Renal pelvis (tissue), 4 donors: ENCODE data around the gene RAB30. TPM values are rescaled to one million over a fixed set of nuclear protein-coding genes. Genes with fewer than 3 reads are reported as not detected.
"Not testable (repeated sequence)": the region's sequence is repeated elsewhere in the genome, so short reads cannot be mapped to it uniquely, and the experiment has no call there.

Experiments used
- DNase-seq: peaks from one replicate; pipeline ENCODE4 v3.0.0-alpha.2; 2013
- polyA plus RNA-seq, 3 donors: library from polyadenylated mRNA; unstranded; fragments of 120-200 nt; gene quantifications; one replicate each; pipeline ENCODE4 v1.2.1, GENCODE V29; 2013; ENCODE audit not compliant: insufficient read length in 3 of 3

Gene RAB30
- polyA plus RNA-seq, 3 donors = 7.5 to 8.7 (median 7.5) TPM

DNA sequence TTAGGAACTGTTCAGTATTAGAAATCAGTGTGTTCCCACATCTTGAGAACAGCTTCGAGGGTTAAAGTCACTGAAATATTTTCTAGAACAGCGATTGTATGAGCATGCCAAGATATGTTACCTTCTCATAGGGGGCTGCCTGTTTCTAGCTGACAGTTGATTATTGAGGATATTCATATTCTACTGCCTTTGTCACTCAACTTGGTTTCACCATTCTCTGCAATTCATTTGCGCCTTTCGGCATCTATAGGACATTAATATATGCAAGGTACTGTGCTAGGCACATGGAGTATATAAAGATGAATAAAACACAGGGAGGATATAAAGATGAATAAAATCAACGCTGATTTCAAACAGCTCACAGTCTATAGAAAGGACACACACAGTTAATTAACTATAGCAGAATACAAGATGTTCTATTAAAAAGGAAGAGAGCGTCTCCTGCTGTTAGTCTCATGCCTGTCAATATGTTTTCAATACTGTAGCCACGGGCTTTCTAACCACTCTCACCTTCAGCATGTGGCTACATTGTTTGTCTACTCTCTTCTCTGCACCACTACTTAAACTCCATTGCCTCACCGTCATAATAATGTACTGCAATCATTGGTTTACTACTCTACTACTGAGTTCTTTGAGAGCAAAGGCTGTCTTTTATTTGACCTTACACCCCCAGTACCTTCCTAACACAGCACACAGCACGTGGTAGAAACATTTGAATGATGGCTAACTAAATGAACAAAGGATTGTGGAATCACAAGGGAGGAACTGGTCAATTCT lies 81.9 kb downstream of the RAB30 start:
- no peak for DNase-seq

DNA sequence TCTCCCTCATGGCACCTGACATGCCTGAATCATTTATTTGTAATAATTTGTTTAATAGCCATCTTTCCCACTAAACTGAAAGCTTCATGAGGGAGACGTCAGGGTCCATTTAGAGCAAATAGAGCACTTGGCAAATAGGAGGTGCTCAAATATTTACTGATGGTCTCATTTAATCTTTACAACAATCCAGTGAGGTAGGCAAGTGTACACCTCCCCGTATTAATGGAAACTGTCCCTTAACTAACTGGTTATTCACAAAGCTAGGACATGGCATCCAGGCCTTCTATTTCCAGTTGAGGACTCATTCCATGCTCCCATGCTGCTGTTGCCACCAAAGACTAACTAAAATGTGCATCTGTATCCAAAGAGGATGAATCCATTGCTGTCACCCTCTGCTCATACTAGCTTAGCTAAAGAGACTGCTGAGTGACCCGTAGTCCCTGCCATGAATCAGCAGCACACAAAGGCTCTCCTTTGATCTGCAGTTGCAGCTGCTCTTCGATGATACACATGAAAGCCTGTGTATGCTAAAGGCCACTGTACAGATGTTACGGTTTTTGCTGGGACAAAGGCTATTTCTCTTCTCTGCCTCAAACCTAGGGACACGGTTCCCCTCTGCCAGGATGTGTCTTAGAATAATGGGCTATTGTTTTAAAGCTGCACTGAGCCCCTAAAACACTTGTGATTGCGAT lies 82.6 kb downstream of the RAB30 start:
- DNase-seq = no peak

DNA sequence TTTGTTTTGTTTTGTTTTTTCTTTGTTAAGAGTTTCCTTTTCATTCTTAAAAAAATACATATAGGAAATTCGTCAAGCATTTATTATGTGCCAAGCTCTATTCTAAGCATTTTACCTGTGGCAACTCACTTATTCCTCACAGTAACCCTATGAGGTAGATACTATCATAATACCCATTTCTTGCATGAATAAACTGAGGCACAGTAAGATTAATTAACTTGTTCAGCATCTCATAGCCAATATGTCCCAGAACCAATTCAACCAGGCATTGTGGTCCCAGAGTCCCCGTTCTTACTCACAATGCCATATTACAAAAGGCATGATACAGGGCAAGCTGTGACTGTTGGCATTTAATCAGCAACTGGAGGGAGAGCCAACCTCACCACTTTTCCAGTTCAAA lies 83.7 kb downstream of the RAB30 start:
- DNase-seq = no peak

- DNase-seq = peak; percentile 27
Observed at GRCh38 chr11:82986446-82986845, 85.3 kb downstream of the RAB30 start.

DNA sequence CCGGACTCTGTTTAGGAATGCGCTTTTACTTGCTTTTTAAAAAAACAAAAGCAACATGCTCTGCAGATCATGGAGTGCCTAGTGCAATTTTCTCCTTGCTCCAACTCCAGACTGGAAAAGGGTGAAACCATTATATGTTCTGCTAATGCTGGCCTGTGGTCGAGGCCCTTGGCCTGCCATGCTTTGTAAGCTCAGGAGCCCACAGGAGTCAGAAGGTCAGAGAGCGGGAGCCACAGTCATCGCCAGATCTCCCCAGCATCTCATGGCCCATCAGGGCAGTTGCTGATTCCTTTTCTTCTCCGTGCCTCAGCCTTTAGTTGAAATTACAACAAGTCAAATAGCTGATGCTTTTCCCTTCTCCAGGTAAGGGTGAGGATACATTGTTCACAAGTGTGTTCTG lies 89.8 kb downstream of the RAB30 start:
- no peak for DNase-seq

- no peak for DNase-seq
Observed at GRCh38 chr11:82980947-82981346, 90.8 kb downstream of the RAB30 start.

GRCh38 chr11:82980292-82980691 lies 91.4 kb downstream of the RAB30 start:
- DNase-seq = no peak

- DNase-seq = no peak
Observed at GRCh38 chr11:82979824-82980223, 91.9 kb downstream of the RAB30 start.

DNA sequence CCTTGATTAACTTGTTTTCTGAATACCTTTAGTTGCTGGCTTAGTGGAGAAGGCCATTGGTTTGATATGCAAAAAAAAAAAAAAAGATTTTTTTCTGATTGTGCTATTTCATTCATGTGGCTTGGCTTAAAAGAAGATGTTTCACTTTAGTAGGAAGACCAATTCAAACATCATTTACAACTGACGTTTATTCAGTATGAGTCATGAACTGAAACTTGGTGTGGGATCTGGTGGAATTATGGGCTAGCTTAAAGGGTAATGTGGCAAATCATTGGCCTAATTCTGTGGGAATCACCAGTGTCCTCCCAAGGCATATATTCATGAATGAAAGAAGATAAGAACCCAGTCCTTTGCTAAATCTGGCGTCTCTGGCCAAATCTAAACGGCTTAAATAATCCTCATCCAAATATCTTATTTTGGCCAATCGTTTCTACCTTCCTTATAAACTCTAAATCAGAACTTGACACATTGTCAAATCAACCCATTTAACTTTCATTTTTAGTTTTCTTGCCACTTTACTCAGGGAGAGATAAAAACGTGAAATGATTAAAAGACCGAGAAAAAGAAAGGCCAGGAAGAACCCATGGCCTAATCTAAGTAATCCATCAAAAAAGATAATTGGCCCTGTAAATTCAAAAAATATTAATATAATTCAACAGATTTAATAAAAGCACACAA lies 93.1 kb downstream of the RAB30 start:
- no peak for DNase-seq

GRCh38 chr11:82976786-82977185 lies 94.9 kb downstream of the RAB30 start:
- no peak for DNase-seq

- DNase-seq = no peak
Observed at GRCh38 chr11:82975882-82976281, 95.8 kb downstream of the RAB30 start.

DNA sequence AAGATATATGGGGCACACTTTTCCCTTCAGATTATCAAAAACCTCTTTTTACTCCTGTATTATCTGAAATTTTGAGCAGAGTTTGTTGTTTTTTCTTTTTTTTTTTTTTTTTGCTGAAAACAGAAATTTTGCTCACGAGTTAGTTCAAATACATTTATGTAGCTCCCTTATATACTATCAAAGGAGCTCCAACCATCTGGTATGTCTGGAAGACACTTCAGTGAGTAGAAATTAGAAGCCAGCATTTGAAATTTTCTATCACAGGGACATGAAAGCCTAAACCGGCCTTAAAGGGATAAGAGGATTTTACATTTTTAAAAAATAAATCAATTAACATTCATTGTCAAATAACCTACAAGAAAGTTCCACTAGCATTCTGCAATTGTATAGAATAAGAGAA lies 96.8 kb downstream of the RAB30 start:
- DNase-seq = no peak

DNA sequence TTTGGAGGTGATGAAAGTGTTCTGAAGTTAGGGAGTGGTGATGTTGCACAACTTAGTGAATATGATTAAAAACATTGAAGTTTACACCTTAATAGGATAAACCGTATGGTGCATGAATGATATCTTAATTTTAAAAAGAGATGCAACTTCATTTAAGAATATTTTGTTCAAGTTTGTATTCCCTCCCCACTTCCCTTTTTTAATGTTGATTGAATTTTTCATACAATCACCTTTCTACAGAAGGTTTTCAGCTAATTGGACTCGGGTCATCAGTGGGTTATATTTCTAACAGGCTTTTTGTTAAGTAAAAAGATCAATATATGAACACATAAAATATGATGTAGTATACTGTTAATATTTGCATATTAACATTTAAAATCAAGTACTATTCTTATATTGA lies 97.6 kb downstream of the RAB30 start:
- DNase-seq = no peak

DNA sequence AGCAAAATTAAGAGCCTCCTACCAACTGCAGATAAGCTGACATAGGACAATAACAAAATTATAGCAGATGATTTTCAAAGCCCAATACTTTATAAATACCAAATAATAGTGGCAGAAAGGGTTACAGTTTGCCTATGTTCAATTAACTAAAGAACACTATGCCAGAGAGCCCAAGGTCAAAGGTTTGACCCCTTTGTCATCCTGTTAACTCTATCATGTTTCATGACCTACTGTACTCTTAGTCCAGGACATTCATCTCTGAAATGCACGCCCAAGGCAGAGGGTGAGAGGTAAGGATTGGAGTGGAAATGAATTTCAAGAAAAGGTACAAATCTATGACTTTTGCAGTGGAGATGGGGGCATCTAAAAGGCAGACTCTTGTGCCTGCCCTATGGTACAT lies 99.6 kb downstream of the RAB30 start:
- no peak for DNase-seq

DNA sequence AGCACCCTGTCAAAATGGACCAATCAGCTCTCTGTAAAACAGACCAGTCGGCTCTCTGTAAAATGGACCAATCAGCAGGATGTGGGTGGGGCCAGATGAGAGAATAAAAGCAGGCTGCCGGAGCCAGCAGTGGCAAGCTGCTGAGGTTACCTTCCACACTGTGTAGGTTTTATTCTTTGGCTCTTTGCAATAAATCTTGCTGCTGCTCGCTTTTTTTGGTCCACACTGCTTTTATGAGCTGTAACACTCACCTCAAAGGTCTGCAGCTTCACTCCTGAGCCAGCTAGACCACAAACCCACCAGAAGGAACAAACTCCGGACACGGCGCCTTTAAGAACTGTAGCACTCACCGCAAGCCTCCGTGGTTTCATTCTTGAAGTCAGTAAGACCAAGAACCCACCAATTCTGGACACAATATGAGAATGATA lies 100.2 kb downstream of the RAB30 start:
- DNase-seq = not testable (repeated sequence)

DNA sequence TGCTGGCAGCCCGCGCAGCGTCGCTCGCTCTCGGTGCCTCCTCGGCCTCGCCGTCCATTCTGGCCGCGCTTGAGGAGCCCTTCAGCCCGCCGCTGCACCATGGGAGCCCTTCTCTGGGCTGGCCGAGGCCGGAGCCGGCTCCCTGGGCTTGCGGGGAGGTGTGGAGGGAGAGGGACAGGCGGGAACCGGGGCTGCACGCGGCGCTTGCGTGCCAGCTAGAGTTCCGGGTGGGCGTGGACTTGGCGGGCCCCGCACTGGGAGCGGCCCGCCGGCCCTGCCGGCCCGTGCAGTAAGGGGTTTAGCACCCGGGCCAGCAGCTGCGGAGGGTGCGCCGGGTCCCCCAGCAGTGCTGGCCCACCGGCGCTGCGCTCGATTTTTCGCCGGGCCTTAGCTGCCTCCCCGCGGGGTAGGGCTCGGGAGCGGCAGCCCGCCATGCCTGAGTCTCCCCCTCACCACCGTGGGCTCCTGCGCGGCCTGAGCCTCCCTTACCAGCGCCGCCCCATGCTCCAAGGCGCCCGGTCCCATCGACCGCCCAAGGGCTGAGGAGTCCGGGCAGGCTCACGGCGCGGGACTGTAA lies 101.1 kb downstream of the RAB30 start:
- not testable (repeated sequence) for DNase-seq

DNA sequence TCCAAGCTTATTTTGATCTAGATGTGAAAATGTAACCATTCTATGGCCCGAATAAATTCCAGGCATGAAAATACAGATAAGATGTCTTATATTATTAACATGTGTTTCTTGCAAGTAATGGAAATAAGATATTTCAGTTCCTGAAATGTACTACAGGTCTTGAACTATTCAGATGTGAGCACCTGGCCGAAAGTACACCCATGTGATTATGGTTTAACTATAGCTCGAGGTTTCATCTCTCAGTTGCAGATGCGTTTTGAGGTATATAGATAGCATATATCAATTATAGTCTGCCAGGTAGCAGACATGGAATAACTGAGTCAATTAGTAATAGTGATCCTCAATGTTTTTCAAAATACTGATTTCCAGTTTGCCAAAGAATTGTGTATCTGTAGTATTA lies 101.9 kb downstream of the RAB30 start:
- no peak for DNase-seq

DNA sequence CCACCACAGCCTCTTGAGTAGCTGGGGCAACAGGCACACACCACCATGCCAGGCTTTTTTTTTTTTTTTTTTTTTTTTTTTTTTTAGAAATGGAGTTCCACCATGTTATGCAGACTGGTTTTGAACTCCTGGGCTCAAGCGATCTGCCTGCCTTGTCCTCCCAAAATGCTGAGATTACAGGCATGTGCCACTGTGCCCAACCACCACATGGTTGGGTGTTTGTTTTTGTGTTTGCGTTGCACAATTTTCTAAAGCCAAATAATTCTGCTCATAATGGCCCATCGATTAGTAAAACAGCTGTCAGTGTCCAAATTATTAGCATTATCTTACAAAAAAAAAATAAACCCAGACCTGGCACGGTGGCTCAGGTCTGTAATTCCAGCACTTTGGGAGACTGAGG lies 104.3 kb downstream of the RAB30 start:
- DNase-seq = no peak

DNA sequence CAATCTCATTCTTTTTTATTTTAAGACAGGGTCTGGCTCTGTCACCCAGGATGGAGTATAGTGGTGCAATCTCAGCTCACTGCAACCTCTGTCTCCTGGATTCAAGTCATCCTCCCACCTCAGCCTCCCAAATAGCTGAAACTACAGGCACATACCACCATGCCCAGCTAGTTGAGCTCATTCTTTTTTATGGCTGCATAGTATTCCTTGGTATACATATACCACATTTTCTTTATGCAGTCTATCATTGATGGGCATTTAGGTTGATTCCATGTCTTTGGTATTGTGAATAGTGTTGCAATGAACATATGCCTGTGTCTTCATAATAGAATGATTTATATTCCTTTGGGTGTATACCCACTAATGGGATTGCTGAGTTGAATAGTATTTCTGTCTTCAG lies 109.7 kb downstream of the RAB30 start:
- not testable (repeated sequence) for DNase-seq

DNA sequence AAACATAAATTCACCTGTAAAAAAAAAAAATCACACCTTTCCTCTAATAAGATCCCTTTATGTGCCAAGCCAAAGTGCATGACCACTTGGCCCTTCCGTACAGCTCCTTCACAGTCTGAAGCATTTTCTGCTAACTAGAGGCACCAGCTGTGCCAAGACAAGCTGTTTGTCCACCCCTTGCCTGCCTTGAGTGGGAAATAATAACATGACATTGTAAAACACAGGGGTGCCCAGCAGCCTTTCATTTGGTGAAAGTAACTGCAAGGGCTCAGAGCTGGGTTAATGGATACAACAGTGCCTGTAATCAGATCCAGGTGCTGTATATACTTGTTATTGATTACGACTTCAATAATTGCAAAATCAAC lies 110.9 kb downstream of the RAB30 start:
- no peak for DNase-seq

DNA sequence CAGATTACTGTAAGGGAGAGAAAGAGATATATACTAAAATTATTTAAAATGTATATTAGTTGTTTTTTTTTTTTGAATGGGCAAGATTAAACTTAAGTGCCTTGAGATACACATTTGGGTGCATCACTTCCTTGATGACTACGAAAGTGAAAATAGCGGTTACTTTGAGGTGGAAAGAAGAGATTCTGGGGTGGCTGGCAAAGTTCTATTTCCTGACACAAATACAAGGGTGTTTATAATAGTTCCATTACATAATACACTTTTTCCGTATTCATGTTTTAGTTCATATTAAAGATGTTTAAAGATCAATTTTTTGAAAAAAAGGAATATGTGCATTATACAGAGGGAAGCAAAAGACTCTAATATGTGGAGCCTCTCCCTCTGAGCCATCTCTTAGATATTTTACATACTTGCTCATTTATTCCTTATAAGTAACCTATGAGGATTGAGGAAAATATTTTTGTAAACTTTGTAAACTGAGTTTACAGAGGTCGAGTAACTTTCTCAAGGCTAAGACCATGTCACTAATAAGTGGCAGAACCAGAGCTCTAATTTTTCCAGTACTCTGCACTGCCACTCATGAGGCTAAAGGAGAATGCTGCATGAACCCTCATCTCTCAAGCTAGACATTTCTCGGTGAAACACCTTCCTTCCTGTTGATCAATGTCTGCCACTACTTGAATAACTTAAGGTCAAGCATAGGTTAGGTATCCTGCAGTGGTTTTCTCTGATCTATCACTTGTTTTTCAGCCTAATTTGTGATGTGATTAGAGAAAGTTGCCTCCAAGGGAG lies 111.5 kb downstream of the RAB30 start:
- DNase-seq = no peak
